ENCODE data around the gene NCR3LG1. TPM values are rescaled to one million over a fixed set of nuclear protein-coding genes. Genes with fewer than 3 reads are reported as not detected.

The NCR3LG1 gene
- total and polyA plus RNA-seq, 2 donors (not counting 3 experiments of a cell fraction or from before 2014, with no cell fraction given) = 2.2 to 8.1 TPM

DNA sequence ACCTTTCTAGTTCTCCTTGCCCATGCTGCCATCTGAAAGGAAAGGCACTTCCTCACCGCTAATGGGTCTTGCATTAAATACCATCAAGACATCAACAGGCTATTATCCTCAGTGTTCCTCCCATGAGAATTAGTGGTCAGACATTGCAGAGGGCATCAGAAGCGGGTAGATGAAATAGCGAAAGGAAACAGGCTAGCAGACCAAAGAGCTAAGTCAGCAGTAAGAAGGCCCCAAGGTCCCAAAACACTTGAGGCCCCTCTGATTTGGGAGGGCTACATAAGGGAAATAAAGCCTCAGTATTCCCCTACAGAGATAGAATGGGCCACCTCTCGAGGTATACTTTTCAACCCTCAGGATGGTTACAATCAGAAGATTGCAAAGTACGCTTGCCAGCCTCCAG lies 23.9 kb downstream of the NCR3LG1 start:
- no peak for FAIRE-seq
- no TSS peak for BruUV-seq (replicated peaks)
- intact Hi-C loops (cut with micrococcal nuclease) = no loop called here
- Histone ChIP-seq H3K36me3 (ENCODE audit: control insufficient read depth in 2 of 2, extremely low read depth in 1 of 2, insufficient read depth in 2 of 2, low read length in 2 of 2) (no peaks in the 10 kb centered on the region), H3K27ac (ENCODE audit: insufficient read depth, low read depth, low read length) (no peak overlapping the region), H3K4me1 (ENCODE audit: control insufficient read depth, extremely low read depth, insufficient read depth, low read length) (no peaks in the 10 kb centered on the region), H3K9me3 (replicated peaks; ENCODE audit: control insufficient read depth, insufficient read depth, low read length) (peaks cover 11% of the 10 kb centered on the region), H3K79me2 (ENCODE audit: control insufficient read depth, insufficient read depth, low read length) (no peaks in the 10 kb centered on the region), H2AFZ (ENCODE audit: low read depth, low read length) (no peak overlapping the region), H3K4me2 (ENCODE audit: insufficient read depth, low read length) (no peak overlapping the region), H3K27me3 (ENCODE audit: control insufficient read depth in 2 of 2, insufficient read depth in 2 of 2, low read length in 2 of 2) (no peaks in the 10 kb centered on the region), H4K20me1 (replicated peaks; ENCODE audit: control insufficient read depth, extremely low read depth, insufficient read depth, low read length) (no peaks in the 10 kb centered on the region), H3K9ac (replicated peaks; ENCODE audit: extremely low read depth, insufficient read depth, low read length) (no peak overlapping the region), H3K9me1 (replicated peaks; ENCODE audit: control insufficient read depth, extremely low read depth, insufficient read depth, low read length) (no peaks in the 10 kb centered on the region), H3K4me3 (replicated peaks in 1 of 3; ENCODE audit: insufficient read depth in 1 of 3, low read depth in 1 of 3, low read length in 3 of 3) (no peak overlapping the region)
- dilution Hi-C loops (cut with MboI; ENCODE audit: extremely low pct_ligation_motif_present, low sequenced_read_pairs) = no loop called here
- ChIA-PET CTCF (interaction anchor here (1.4 kb wide), 1 partner anchor 8 kb away, joined by 8 read pairs; no protein-coding TSS in a partner anchor), POLR2A (no interaction called here)
- TF ChIP-seq POLR2AphosphoS5 (IDR thresholded peaks at IDR 0.05; ENCODE audit: insufficient read depth, low read depth, low read length) (no peak), MYC (IDR thresholded peaks at IDR 0.05; ENCODE audit: low read depth, low read length) (no peak), EZH2 (IDR thresholded peaks at IDR 0.05; ENCODE audit: borderline replicate concordance, low read depth, low read length, severe bottlenecking) (no peak), GATA2 (IDR thresholded peaks at IDR 0.05; ENCODE audit: insufficient read depth, insufficient read length, low read depth, low read length) (no peak), JUN (IDR thresholded peaks at IDR 0.05; ENCODE audit: borderline replicate concordance, insufficient read depth, insufficient read length, low read depth) (no peak), FOS (IDR thresholded peaks at IDR 0.05; ENCODE audit: borderline replicate concordance, insufficient read depth, low read length) (no peak), POLR2A (IDR thresholded peaks at IDR 0.05; ENCODE audit: low read depth, low read length) (no peak)
- TF ChIP-seq, protein P1, sequence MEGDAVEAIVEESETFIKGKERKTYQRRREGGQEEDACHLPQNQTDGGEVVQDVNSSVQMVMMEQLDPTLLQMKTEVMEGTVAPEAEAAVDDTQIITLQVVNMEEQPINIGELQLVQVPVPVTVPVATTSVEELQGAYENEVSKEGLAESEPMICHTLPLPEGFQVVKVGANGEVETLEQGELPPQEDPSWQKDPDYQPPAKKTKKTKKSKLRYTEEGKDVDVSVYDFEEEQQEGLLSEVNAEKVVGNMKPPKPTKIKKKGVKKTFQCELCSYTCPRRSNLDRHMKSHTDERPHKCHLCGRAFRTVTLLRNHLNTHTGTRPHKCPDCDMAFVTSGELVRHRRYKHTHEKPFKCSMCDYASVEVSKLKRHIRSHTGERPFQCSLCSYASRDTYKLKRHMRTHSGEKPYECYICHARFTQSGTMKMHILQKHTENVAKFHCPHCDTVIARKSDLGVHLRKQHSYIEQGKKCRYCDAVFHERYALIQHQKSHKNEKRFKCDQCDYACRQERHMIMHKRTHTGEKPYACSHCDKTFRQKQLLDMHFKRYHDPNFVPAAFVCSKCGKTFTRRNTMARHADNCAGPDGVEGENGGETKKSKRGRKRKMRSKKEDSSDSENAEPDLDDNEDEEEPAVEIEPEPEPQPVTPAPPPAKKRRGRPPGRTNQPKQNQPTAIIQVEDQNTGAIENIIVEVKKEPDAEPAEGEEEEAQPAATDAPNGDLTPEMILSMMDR (IDR thresholded peaks at IDR 0.05; ENCODE audit: extremely low read depth in 1 of 2, insufficient read depth in 1 of 2, low read depth in 1 of 2, low read length in 2 of 2) = no peak
- TF ChIP-seq, protein P2, sequence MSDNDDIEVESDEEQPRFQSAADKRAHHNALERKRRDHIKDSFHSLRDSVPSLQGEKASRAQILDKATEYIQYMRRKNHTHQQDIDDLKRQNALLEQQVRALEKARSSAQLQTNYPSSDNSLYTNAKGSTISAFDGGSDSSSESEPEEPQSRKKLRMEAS (IDR thresholded peaks at IDR 0.05; ENCODE audit: insufficient read depth, insufficient read length) = no peak
- no peak for DNase-seq (ENCODE audit: low read depth, low spot score)

Data from endothelial cell of umbilical vein (primary cell).